CD4-positive, alpha-beta T cell (primary cell): Measurements from ENCODE around the gene TARP.

Source experiments
- ATAC-seq: fragments of 200-7000 bp; cut with Tn5 transposase; one replicate; pipeline ENCODE4 v1.10.0; 2022; ENCODE audit warnings: mild to moderate bottlenecking; ENCODE audit not compliant: poor library complexity
- CTCF ChIA-PET: fragments of 350-600 bp; sonication (Branson Sonifier 250); formaldehyde crosslinking; loops from one replicate; lab custom pipeline; 2021; ENCODE audit warnings: antibody characterized with exemption, inconsistent platforms; lab: Charles Lee
- POLR2A ChIA-PET: fragments of 350-600 bp; sonication (Branson Sonifier 250); formaldehyde crosslinking; loops from one replicate; lab custom pipeline; 2021; ENCODE audit warnings: antibody characterized with exemption, inconsistent platforms; lab: Charles Lee
- DNase-seq, 14 experiments: peaks; one replicate each; pipeline ENCODE4 v3.0.0-alpha.2; 2013 to 2020; ENCODE audit warnings: mixed read lengths in 2 of 14
- H3K27ac ChIP-seq, 2 donors: one replicate each; pipeline versions ENCODE4 v1.5.1 to v1.7.0; 2013; ENCODE audit warnings: low read length in 2 of 2, low read depth in 1 of 2, mild to moderate bottlenecking in 1 of 2
- H3K27me3 ChIP-seq, 2 experiments: 1 replicate in 1 of 2; 2 replicates in 1 of 2; pipeline versions ENCODE4 v1.6.1 to v1.7.0; 2013; ENCODE audit warnings: low read length in 2 of 2, control low read depth in 1 of 2, mild to moderate bottlenecking in 1 of 2, moderate library complexity in 1 of 2; ENCODE audit not compliant: insufficient read depth in 2 of 2, control insufficient read depth in 1 of 2
- H3K36me3 ChIP-seq: one replicate; pipeline ENCODE4 v1.6.1; 2013; ENCODE audit warnings: low read length, control low read depth; ENCODE audit not compliant: insufficient read depth
- H3K4me1 ChIP-seq: one replicate; pipeline ENCODE4 v1.6.1; 2013; ENCODE audit warnings: low read length, control low read depth; ENCODE audit not compliant: insufficient read depth
- H3K4me3 ChIP-seq: one replicate; pipeline ENCODE4 v1.5.1; 2013; ENCODE audit warnings: mild to moderate bottlenecking, low read length, moderate library complexity
- H3K9me3 ChIP-seq, 2 experiments: 1 replicate in 1 of 2; 2 replicates in 1 of 2; pipeline versions ENCODE4 v1.6.1 to v1.7.0; 2013; ENCODE audit warnings: low read length in 2 of 2, mild to moderate bottlenecking in 2 of 2, control low read depth in 1 of 2, moderate library complexity in 1 of 2; ENCODE audit not compliant: control insufficient read depth in 1 of 2, insufficient read depth in 1 of 2
- H3K27ac Mint-ChIP-seq: one replicate; pipeline ENCODE4 v1.8.0; 2020; ENCODE audit warnings: mixed read lengths
- H3K27me3 Mint-ChIP-seq: one replicate; pipeline ENCODE4 v1.8.0; 2021; ENCODE audit warnings: mixed read lengths
- H3K36me3 Mint-ChIP-seq: one replicate; pipeline ENCODE4 v1.8.0; 2021; ENCODE audit warnings: low read depth, mixed read lengths
- H3K4me1 Mint-ChIP-seq: one replicate; pipeline ENCODE4 v1.8.0; 2021; ENCODE audit warnings: low read depth, mixed read lengths
- H3K4me3 Mint-ChIP-seq: one replicate; pipeline ENCODE4 v1.8.0; 2020; ENCODE audit warnings: mild to moderate bottlenecking, mixed read lengths
- H3K9me3 Mint-ChIP-seq: one replicate; pipeline ENCODE4 v1.8.0; 2020; ENCODE audit warnings: mixed read lengths
- CTCF ChIP-seq: fragments of 200-600 bp; IDR thresholded peaks from one replicate; pipeline ENCODE4 v1.8.0; 2022; ENCODE audit warnings: antibody characterized with exemption, mild to moderate bottlenecking
- intact Hi-C, 2 experiments: fragments of 100-400 bp; cut with DNase I in 1 of 2; cut with micrococcal nuclease in 1 of 2; formaldehyde crosslinking; loops; one replicate each; pipeline versions ENCODE4 v1.15.1 to v1.9.0; 2023 to 2025; cut with DNase I, micrococcal nuclease

Gene TARP

GRCh38 chr7:38273286-38273995 lies at the start of gene TARP:
TARP (minus strand) TSS chr7:38273636.
- CTCF ChIA-PET, result interaction anchor here (0.7 kb wide), 1 partner anchor 95 kb away, joined by 3 read pairs; no protein-coding TSS in a partner anchor

GRCh38 chr7:38323156-38323555 lies 49.7 kb upstream of the TARP start:
- DNase-seq (no peak), ATAC-seq (no peak)
- no peak for TF ChIP-seq CTCF
- no peaks in the 10 kb centered on the region for H3K36me3 Mint-ChIP-seq
- H3K4me1 ChIP-seq, result peaks cover 22% of the 10 kb centered on the region
- intact Hi-C loops, result no loop called here
- POLR2A ChIA-PET, result no interaction called here
- no peak overlapping the region for H3K4me3 Mint-ChIP-seq
- peaks cover 33% of the 10 kb centered on the region for H3K4me1 Mint-ChIP-seq
- H3K27me3 Mint-ChIP-seq, result no peaks in the 10 kb centered on the region
- H3K27me3 ChIP-seq, result no peaks in the 10 kb centered on the region
- CTCF ChIA-PET, result no interaction called here
- H3K9me3 ChIP-seq, result no peaks in the 10 kb centered on the region
- no peaks in the 10 kb centered on the region for H3K36me3 ChIP-seq
- H3K27ac Mint-ChIP-seq, result no peak overlapping the region
- H3K27ac ChIP-seq, result no peak overlapping the region
- no peak overlapping the region for H3K4me3 ChIP-seq
- no peaks in the 10 kb centered on the region for H3K9me3 Mint-ChIP-seq

More at GRCh38 chr7:38273286-38273995, at the start of gene TARP:
- H3K4me3 ChIP-seq, result peak within 1 kb of the TSS; percentile 26
- no peak for DNase-seq
- Mint-ChIP-seq H3K4me3 (peak within 1 kb of the TSS; percentile 49), H3K36me3 (no peaks in the 10 kb centered on the region), H3K4me1 (no peaks in the 10 kb centered on the region), H3K27me3 (no peaks in the 10 kb centered on the region), H3K27ac (no peak within 1 kb of the TSS), H3K9me3 (no peaks in the 10 kb centered on the region)
- H3K27ac ChIP-seq, result no peak within 1 kb of the TSS
- no peak for ATAC-seq
- POLR2A ChIA-PET, result no interaction called here
- H3K4me1 ChIP-seq, result no peaks in the 10 kb centered on the region
- no peak for TF ChIP-seq CTCF
- H3K9me3 ChIP-seq, result no peaks in the 10 kb centered on the region
- no peaks in the 10 kb centered on the region for H3K36me3 ChIP-seq
- no peaks in the 10 kb centered on the region for H3K27me3 ChIP-seq
- intact Hi-C loops, result no loop called here

- H3K4me3 ChIP-seq, result no peak overlapping the region
- no peaks in the 10 kb centered on the region for H3K36me3 Mint-ChIP-seq
- peaks cover 22% of the 10 kb centered on the region for H3K4me1 ChIP-seq
- no peak for TF ChIP-seq CTCF
- ChIA-PET POLR2A (no interaction called here), CTCF (interaction anchor here (0.9 kb wide), 1 partner anchor 107 kb away, joined by 3 read pairs; no protein-coding TSS in a partner anchor)
- H3K27me3 Mint-ChIP-seq, result no peaks in the 10 kb centered on the region
- no peak for DNase-seq
- no peak for ATAC-seq
- intact Hi-C loops, result no loop called here
- no peaks in the 10 kb centered on the region for H3K36me3 ChIP-seq
- no peak overlapping the region for H3K4me3 Mint-ChIP-seq
- no peak overlapping the region for H3K27ac Mint-ChIP-seq
- H3K9me3 ChIP-seq, result no peaks in the 10 kb centered on the region
- peaks cover 31% of the 10 kb centered on the region for H3K4me1 Mint-ChIP-seq
- H3K27ac ChIP-seq, result no peak overlapping the region
- no peaks in the 10 kb centered on the region for H3K27me3 ChIP-seq
- no peaks in the 10 kb centered on the region for H3K9me3 Mint-ChIP-seq
Observed at GRCh38 chr7:38322461-38322860, 49.0 kb upstream of the TARP start.
